HG03135 (cell line): ENCODE measurements around the gene KBTBD3.

Source experiments
- ATAC-seq: cut with Tn5 transposase; IDR thresholded peaks from one replicate; pipeline ENCODE4 v1.9.1; 2021; ENCODE audit warnings: mild to moderate bottlenecking, moderate library complexity; ENCODE audit not compliant: unreplicated experiment

The KBTBD3 gene, protein sequence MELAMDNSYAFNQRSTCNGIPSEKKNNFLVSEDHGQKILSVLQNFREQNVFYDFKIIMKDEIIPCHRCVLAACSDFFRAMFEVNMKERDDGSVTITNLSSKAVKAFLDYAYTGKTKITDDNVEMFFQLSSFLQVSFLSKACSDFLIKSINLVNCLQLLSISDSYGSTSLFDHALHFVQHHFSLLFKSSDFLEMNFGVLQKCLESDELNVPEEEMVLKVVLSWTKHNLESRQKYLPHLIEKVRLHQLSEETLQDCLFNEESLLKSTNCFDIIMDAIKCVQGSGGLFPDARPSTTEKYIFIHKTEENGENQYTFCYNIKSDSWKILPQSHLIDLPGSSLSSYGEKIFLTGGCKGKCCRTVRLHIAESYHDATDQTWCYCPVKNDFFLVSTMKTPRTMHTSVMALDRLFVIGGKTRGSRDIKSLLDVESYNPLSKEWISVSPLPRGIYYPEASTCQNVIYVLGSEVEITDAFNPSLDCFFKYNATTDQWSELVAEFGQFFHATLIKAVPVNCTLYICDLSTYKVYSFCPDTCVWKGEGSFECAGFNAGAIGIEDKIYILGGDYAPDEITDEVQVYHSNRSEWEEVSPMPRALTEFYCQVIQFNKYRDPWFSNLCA

DNA sequence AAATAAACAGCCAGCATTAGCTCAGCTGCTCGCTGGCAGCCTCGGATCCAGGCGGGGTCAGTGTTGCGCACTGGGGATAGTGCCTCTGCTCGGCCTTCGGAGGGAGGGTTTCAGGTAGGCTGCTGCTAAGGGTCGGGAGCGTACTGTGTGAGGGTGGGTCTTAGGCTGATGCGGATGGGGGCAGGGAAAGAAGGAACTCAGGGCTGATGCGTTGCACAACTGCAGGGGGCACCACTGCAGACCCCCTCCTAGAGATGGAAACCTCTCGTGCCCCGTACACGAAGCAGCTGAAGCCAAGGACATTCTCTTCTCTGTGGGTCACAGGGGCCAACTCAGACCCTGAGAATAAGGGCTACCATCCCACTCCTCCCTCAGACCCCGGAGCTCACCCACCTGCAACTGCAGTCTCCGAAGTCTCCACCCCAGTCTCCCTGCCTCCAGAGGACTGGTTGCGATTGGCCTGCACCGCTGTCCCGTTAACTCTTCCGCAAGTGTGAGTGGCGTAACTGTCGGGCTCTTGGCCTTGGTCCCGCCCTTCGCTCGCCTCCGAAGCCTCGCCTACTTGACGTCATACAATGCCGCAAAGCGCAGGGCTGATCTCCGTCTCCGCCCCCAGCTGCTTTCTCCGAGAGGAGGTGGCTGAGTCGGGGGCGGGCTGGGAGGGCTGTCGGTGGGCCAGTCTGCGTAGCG lies at the start of gene KBTBD3:
Gene KBTBD3 (minus strand): TSS at position 429 of the 690 bp plus-strand sequence. CDS start 18,250 bp downstream, outside the sequence.
- peak; percentile 97 for ATAC-seq

DNA sequence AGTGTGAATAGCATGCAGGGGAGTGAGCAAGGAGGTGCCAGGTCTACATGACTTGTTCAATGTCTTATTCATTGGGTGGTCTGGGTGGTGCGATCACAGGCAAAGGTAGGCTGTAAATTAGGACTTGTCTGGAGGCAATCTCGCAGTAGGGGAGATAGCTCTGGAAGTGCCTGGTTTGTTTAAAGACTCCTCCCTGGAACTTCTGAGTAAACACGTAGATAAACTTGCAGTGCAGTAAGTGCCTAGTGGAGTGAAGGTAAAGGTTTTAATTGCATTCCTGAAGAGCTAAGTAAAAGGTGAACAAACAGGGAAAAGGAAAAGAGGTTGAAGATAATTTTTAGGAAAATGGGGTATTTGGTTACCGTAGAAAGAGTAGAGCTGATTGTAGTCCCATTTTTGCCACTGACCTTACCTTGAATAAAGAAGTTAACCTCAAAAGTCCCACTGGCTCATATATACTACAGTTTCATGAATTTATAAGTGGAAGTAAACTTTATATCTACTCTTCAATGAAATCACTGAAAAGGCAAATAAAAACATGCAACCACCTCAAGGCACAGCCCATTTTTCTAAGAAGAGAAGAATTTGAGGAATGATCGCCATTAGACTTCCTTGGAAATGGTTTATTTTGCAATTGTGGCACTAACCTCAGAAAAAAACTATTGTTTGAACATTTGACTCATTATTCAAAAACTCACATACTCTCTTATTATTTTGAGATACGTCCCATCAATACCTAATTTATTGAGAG lies 44.6 kb upstream of the KBTBD3 start:
- no peak for ATAC-seq

DNA sequence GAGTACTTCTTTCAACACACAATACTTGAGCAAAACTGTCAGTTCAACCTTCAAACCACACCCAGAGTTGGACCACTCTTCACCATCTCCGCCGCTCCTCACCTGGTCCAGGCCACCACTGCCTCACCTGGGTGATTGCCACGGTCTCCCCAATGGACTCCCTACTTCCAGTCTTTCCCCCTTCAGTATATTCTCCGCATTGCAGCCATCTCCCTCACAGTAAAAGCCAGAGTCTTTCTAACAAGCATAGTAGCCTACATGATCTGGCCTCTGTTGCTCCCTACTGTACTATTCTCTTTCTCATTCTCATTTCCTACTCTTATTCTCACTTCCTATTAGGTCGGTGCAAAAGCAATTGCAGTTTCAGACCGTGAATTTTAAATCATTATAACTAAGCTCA lies 28.8 kb upstream of the KBTBD3 start:
- ATAC-seq: no peak

DNA sequence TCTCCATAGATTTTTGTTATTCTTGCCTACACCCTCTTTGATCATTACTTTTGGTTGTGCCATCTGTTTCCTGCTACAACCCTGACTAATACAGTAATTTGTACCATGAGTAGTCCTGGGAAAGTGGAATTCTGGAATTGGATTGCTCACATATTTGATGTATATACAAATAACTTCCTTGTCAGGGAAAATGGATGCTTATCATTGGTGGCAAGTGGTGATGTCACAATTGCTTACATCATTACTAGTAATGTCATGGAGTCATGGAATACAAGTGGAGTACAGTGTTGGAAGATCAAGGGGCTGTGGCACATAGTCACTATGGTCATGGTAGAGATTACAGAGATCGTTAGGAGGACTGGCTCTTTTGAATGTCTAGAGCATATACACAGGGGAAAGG lies 24.7 kb upstream of the KBTBD3 start:
- no peak for ATAC-seq

DNA sequence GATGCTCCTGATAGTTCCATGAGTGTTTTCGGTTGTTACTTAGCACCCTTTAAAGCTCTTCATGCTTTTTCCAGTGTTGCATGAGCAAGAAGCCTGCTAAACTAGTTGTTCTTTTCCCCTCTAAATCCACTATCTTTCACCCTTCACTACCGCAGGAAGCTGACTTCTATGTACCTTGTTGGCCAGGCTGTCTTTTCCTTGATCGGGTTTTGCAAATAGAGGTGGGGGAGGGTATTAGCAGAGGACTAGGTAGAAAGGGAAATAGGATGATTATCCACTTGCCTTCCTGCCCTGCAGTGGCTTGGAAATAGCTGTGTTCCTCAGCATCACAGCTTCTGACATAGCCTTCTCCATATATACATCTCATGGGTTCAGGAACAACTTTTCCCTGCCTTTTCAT lies 24.2 kb upstream of the KBTBD3 start:
- ATAC-seq: no peak

DNA sequence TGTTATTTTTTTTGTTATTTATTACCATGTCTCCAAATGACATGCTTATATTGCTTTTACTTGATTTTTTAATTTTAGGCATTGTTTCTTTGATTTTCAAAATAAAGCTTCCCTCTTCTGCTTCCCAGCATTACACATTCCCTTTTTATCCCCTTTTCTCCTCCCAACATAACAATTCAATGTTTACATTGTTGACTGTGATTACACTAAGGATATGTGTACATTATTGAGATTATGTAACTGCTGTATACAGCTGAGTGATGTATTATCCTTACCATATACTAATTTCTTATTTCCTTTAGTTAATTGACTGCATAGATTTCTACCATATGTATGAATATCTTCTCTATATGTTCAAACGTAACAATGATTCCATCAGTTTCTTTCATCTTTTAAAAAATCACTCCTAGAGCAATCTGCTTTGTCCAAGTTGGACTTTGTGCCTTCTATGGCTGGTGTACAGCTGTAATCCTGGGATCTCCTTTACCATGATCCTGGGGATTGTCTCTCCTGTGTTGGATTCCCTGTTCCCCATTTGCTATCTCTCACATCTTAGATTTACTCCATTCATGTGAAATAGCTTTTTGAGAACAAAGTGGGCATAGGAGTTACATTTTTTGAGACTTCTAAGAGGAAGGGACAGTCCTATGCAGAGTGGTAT lies 21.9 kb upstream of the KBTBD3 start:
- ATAC-seq: no peak

DNA sequence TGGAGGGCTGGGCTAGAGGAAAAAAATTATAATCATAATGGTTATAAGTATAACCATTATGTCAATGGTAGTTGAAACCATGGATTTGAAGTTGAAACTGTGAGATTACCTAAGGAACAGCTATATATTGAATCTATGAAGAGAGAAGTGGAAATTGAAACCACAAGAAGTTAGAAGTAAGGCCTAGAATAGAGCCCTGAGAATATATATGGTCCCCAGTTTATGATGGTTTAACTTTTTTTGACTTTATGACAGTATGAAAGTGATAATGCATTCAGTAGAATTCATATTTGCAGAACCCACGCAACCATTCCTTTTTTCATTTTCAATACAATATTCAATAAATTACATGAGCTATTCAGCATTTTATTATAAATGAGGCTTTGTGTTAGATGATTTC lies 15.3 kb upstream of the KBTBD3 start:
- ATAC-seq: no peak

DNA sequence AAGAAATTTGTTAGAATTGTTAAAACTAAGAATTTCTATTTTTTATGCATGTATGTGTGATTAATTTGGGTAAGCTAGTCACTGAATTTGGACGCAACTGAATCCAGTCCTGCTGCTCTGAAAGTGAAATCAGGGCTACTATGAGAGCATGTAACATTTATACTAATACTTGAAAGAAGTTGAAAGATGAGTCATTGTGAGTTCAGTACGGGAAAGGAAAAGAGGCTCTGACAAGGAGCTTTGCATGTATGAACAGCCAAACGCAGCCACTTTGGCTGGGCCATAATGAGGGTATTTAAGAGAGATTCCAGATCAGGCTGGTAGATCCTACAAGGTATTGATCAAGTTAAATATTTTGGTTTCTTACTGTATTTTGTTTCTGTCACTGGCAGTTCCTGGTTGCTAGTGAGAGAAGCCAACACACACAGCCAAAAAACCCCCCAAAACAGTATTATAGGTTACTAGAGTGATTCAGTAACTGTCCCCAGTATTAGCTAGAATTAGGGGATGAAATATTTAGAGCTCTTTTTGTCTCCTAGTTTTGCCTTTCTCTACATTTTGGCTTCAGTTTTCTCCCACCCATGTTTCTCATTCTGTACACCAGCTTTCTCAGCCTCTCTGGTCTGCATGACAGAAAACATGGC lies 14.5 kb upstream of the KBTBD3 start:
- peak; percentile 97 for ATAC-seq

DNA sequence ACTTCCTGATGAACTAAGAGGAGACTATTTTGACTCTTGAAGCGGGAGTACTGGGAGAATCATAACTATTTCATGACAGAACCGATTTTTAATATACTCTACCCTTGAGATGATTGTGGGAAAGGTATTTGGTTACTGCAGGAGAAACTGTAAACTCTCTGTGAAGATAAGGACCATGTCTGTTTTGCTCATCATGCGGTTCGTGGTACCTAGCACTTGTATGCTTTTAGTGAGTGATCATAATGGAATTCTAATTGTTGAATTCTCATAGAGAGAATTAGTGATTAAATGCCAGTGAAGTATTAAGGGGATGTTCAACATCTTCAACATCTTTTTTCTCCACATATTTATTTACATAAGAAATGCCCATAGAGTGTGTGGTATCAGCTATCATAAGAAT lies 11.7 kb upstream of the KBTBD3 start:
- ATAC-seq: no peak

DNA sequence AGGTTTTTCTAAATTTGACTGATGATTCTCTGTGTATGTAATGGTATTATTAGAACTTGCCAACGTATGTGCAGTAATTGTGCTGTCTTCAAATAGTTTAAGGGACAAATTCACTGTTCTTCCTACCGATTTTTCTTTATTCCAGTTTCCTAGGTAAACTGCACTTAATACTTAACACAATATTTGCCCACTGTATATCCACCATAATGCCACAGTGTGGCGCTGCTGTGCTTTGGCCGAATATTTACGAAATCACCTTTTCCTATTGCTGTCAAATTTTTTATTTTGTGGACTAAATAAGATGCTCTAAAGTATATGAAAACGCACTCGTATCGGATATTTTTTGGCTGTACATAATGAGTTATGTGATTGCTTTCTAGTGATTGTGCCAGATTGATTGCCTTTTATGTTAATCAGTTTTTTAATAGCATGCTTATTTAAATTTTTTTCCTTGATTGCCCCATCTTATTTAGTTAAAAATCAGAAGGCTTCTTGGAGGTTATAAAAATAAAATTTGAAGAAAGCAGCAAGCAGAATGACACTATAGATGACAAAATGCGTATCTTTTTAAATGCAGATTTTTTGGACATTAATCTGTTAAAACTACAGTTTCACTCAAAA lies 10.8 kb upstream of the KBTBD3 start:
- ATAC-seq: no peak

DNA sequence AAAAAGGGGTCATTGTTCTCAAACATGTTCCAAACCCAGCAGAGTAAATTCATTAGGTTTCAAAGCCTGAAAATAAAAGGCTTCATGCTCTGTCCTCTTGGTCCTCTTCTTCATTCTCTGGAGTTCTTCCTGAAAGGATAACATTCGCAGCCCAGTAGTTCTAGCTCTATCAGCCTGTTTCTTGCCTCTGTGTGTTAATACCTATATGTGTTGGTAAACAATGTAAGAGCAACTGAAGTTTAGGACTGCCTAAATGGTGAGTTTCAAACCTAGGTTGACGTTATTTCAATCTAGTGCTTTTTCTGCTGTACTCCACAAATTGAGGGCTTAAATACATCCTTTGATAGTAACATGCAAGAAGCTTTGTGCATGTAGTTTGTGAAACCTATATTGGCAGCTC lies 9.7 kb upstream of the KBTBD3 start:
- no peak for ATAC-seq

DNA sequence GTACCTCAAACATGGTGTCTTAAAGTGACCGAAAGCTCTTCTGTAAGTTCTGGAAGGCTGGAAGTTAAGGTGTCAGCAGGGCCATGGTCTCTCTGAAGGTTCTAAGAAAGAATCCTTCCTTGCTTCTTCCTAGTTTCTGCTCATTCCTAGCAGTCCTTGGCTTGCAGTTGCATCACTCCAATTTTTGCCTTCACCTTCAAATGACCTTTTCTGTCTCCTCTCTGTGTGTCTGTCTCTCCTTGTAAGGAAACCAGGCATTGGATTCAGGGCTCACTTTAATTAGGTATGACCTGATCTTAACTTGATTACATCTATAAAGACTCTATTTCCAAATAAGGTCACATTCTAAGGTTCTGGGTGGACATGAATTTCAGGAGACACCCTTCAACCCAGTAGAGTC lies 9.0 kb upstream of the KBTBD3 start:
- ATAC-seq: no peak

DNA sequence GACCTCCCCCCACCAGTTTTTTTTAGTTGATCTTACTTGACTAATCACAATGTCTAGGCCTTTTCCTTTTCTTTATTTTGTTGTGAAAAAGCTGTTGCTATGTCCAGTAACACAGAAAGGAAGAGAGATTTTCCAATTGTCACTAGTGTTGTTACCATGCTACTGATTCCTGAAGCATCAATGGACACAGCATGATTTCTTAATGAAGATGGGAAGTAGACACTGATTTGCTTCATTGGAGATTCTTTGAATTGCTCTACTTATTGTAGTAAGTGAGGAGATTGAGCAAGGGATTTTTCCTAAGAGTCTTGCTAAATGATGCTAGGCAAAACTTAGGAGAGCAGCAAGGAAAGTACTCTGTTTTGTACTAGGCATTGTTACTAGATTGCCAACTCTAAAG lies 4.9 kb upstream of the KBTBD3 start:
- no peak for ATAC-seq

DNA sequence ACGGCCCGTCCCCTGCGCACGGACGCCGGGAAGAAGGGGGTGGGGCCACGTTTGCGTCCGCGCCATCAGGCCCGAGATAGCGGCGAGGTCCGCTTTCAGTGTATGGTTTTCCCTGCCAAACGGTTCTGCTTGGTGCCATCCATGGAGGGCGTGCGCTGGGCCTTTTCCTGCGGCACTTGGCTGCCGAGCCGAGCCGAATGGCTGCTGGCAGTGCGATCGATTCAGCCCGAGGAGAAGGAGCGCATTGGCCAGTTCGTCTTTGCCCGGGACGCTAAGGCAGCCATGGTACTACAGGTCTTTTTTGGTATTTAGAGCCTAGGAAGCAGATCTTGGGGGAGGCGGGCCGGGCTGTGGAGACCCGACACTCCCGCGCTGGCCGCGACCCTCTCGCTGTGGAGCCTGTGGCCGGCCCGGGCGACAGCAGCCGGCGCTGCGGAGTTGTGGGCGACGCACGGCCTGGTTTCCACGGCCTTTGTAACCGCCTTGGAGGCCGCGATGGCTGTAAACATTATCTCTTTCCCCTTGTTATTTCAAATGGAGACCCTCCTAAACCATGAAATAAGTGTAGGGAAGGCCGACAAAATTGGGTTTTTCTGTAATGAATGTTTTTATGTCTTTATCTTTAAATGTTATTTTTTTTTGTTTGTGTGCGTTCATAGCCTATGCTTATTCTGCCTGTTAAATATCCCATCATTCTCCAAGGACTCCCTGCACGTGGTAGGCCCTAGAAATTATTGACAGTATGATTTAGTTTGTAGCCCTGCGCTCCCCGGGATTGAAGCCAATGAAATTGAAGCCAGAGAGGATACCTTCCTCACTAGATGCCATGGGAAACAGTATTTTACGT lies 685 bp upstream of the KBTBD3 start, which contains the start of gene AASDHPPT:
Gene AASDHPPT (plus strand): TSS at position 54 of the 847 bp plus-strand sequence. CDS start 49 bp downstream, at position 103.
- peak; percentile 28 for ATAC-seq

DNA sequence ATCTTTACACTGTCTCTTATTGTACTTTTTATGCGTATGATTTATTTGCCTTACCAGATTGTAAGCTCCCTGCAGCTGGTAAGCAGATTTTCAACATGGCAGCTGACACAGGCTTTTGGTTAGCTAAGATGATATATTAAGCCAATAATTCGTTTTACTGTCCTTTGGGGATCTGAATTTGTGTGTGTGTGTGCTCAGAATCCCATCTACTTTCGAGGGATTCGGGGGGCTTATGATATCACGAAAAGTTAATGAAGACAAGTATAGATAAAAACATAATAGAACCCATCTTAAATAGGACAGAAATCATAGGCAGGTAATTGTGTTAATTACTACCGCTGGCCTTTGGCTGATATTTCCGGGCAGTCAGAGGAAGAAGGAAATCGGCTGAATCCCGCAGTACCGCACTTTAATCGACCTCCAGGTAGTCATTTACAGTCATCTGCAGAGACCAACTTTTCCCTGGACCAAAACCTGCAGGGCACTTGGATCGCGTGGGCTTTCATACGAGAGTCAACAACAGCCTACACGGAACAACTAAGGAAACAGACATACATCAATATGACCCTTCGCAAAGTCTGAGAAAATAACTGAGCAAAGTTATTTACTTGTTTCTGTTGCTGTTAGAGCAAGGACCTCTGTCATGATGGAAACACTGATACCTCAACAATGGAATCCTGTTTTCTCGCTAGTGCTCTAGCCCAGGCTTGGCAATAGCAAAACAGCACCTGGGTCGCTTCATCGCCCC lies 802 bp downstream of the KBTBD3 start:
- no peak for ATAC-seq

DNA sequence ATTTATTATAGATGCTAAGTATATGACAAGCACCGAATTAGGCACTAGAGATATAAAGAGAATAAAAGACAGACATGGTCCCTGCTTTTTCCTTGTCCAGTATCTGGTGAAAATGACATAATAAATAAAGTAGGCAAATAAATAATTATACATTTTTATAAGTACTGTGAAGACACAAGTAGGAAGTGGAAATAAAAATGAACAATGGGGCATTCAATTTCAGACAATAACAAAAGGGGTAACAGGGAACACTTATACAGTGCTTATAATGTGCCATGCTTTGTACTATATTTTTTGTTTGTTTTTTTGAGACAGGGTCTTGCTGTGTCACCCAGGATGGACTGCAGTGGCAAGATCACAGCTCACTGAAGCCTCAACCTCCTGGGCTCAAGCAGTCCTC lies 4.3 kb downstream of the KBTBD3 start:
- no peak for ATAC-seq

DNA sequence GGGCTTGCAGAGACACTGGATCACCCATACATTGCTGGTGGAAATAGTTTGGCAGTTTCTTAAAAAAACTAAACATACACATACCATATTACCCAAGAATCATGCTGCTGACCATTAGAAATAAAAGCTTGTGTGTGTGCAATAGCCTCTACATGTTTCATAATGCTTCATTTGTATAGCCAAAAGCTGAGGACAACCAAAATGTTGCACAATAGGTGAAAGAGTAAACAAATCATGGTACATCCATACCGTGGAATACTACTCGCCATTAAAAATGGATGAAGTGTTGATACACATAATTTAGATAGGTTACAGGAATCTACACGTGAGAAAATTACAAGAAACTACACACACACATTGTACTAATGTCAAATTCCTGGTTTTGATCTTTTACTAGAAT lies 6.5 kb downstream of the KBTBD3 start:
- no peak for ATAC-seq

DNA sequence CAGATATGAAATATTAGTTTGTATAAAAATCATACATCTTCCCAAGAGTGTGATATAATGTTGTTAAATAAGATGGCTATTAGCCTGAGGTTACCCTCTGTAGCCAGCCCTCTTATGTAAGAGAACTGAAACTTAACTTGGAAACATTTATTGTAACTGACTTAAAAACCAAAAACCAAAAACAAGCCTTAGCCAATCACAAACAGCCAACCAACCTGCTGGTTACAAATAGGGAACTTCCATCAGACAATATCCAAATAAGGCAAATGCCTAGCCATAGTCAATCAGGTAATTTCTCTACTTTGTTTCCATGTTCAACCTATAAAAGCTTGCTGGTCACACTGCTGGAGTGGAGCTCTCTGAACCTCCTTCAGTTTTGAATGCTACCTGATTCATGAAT lies 14.1 kb downstream of the KBTBD3 start:
- ATAC-seq: peak; percentile 65
